ENCODE measurements around the gene HMGN5.

HMGN5 gene

DNA sequence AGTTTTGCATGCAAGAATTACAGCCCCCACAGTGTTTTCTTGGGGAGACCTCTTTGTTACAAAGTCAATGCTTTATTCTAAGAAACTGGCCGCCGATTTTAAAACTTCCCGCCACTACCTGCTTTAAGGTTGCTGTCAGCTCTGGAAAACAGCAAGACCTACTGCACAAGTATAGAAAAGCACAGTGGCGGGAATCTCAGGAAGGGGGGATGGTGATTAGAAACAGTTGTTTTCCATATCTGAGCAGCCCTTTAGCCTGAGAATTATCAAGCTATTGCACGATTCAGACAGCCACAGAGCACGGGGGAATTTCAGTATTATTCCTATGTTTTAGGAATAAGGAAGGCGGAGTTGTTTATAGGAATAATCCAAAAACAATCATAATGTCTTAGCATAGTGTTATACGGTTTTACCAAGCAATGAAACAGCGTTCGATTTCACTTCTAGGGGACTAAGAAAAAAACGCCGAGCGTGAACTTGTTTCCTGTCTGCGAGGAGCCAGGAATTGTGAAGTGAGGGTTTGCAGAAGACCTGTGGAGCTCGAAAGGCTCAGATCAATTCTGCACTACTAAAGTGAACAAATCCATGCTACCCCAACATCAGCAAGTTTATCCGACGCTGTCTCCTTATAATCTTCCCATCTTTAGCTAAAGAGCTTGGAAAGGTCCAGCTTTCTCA is 81.3 kb downstream of the HMGN5 start:
- DNase-seq = no peak

DNA sequence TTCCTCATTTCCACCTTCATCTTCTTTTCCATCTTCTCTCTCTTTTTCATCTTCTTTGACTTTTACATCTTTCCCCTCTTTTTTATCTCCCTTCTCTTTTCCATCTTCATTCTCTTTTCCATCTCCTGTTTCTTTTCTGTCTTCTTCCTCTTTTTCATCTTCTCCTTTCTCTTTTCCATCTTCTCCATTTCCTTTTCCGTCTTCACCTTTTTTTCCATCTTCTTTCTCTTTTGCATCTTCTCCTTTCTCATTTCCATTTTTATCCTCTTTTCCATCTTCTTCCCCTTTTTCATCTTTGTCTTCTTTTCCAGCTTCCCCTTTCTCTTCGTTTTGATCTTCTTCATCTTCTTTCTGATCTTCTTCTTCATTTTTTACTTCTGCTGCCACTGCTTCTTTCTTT is 87.0 kb downstream of the HMGN5 start:
- no peak for DNase-seq

DNA sequence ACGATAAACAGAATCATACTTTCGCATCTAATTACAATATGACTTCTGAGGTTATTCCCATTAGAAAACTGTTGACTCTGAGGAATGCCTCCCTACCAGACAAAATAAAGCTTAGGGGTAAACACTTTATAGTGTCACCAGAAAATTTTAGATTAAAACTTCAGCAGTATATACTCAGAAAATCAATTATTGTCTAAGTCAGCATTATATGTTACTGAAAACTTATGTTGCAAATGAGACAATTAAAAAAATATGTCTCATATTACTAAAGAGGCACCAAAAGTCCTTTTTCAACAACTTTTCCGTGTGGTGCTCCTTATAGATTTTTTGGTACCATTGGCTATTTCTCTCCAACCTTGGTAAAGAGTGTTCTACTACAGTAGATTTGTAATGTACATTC is 91.4 kb downstream of the HMGN5 start:
- no peak for DNase-seq

DNA sequence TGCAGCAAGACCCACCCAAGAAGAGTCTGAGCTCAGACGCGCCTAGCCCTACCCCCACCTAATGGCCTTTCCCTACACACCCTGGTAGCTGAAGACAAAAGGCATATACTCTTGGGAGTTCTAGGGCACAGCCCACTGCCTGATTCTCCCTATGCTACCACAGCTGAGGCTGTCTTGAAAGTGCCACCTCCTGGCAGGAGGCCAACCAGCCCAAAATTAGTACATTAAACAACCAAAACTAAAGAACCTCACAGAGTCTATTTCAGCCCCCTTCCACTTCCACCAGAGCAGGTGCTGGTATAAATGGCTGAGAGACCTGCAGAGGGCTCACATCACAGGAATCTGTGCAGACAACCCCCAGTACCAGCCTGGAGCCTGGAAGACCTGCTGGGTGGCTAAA is 119.1 kb downstream of the HMGN5 start:
- no peak for DNase-seq

All from MV-4-11 (cell line).